Cardiac muscle cell (in vitro differentiated cells and primary cell): ENCODE measurements around the gene CFAP74. TPM values are rescaled to one million over a fixed set of nuclear protein-coding genes. Genes with fewer than 3 reads are reported as not detected.

Experiments
- DNase-seq, 2 donors: peaks; one replicate each; pipeline versions ENCODE4 v3.0.0 to v3.0.0-alpha.2; 2010 to 2017; ENCODE audit warnings: low read depth in 1 of 2, low spot score in 1 of 2
- H3K27ac ChIP-seq: fragments of 200-600 bp; sonication (generic); 2 replicates; pipeline ENCODE4 v1.5.1; 2016
- H3K27me3 ChIP-seq: fragments of 200-600 bp; sonication (generic); 2 replicates; pipeline ENCODE4 v1.6.0; 2016; ENCODE audit warnings: control low read depth
- H3K36me3 ChIP-seq: fragments of 200-600 bp; sonication (generic); 2 replicates; pipeline ENCODE4 v1.5.1; 2016; ENCODE audit warnings: control low read depth
- H3K4me1 ChIP-seq: fragments of 200-600 bp; sonication (generic); 2 replicates; pipeline ENCODE4 v1.8.1; 2017; ENCODE audit warnings: low read depth, mild to moderate bottlenecking, mixed run types
- H3K4me3 ChIP-seq: fragments of 200-600 bp; sonication (generic); 2 replicates; pipeline ENCODE4 v1.5.1; 2016; ENCODE audit warnings: mild to moderate bottlenecking
- H3K9me3 ChIP-seq: fragments of 200-600 bp; sonication (generic); 2 replicates; pipeline ENCODE4 v1.5.1; 2017; ENCODE audit warnings: low read depth, mild to moderate bottlenecking, control low read depth
- polyA plus RNA-seq: library from polyadenylated mRNA; unstranded; fragments of >200 nt; fragmentation: Nextera tagmentation; extraction: Ambion mirVana; gene quantifications from 2 replicates; pipeline ENCODE4 v1.2.1, GENCODE V29; 2016
- total RNA-seq: library from RNA; depleted of rRNA; stranded (reverse); fragments of >200 nt; gene quantifications from 2 replicates; pipeline ENCODE4 v1.2.3, GENCODE V29; 2016
- TF ChIP-seq, protein P1 (sequence below): IDR thresholded peaks from 2 replicates; pipeline ENCODE4 v1.5.1; 2012; ENCODE audit warnings: low read depth, mild to moderate bottlenecking, low read length

Gene CFAP74
- total and polyA plus RNA-seq, 2 experiments from 2014 or later: 0.63 to 1.7 TPM

DNA sequence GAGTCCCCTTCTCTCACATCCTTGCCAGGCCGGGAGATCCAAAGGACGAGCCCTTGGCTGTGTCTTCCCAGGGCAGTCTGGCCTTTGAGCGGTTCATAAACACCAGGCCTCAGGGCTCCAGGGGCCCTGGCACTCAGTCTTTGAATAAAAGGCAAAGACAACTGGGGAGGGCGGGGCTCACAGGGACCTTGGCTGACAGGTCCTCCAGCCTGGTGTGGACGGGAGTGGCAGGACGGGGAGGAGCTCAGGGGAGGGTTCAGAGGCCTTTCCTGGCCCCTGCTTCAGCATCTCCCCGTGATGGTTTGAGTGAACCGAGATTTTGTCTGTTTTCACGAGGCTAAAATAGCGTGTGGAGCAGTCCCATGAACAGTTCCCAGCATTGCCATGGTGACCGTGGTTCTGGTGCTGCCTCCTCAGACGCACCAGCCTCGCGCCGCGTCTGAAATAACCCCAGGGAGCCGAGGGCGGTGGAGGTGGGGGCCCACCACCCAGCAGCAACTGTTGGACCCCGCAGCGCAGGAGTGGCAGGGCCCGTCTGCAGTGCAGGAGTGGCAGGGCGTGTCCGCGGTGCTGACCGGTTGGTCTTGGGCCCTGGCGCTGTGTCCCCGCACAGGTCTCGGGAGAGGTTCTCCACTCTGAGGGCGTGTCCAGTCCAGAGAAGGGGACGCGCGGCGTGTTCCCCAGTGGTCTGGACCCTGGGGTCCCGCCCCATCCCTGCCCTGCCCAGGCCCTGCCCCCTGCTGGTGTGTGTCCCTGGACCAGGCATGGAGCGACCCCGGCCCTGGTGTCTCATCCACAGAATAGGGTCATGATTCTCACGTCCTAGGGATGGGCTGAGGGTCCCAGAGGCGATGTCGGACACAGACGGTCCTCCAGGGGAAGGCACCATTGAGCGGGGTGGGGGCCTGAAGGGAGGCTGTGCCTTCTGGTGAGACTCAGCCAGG lies 39.5 kb upstream of the CFAP74 start:
- Histone ChIP-seq H3K27ac (no peak overlapping the region), H3K4me1 (no peaks in the 10 kb centered on the region), H3K36me3 (no peaks in the 10 kb centered on the region), H3K27me3 (peaks cover 8% of the 10 kb centered on the region), H3K4me3 (no peak overlapping the region), H3K9me3 (no peaks in the 10 kb centered on the region)
- TF ChIP-seq, protein P1, sequence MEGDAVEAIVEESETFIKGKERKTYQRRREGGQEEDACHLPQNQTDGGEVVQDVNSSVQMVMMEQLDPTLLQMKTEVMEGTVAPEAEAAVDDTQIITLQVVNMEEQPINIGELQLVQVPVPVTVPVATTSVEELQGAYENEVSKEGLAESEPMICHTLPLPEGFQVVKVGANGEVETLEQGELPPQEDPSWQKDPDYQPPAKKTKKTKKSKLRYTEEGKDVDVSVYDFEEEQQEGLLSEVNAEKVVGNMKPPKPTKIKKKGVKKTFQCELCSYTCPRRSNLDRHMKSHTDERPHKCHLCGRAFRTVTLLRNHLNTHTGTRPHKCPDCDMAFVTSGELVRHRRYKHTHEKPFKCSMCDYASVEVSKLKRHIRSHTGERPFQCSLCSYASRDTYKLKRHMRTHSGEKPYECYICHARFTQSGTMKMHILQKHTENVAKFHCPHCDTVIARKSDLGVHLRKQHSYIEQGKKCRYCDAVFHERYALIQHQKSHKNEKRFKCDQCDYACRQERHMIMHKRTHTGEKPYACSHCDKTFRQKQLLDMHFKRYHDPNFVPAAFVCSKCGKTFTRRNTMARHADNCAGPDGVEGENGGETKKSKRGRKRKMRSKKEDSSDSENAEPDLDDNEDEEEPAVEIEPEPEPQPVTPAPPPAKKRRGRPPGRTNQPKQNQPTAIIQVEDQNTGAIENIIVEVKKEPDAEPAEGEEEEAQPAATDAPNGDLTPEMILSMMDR: no peak
- DNase-seq: no peak

DNA sequence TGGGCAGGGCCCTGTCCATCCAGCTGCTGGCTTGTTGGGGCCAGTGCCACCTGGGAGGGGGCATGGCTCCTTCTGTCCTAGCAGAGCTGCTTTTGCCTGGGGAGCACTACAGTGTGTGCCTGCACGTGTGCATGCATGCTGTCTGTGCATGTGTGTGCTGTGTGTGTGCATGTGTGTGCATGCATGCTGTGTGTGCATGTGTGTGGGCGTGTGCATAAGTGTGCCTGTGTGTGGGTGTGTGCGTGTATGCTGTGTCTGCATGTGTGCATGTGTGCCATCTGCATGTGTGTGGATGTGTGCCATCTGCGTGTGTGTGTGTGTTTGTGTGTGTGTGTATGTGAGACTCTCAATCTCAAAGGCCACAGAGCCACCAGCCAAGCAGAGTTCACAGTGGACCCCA lies 38.3 kb upstream of the CFAP74 start:
- Histone ChIP-seq H3K4me1 (no peaks in the 10 kb centered on the region), H3K36me3 (no peaks in the 10 kb centered on the region), H3K27ac (no peak overlapping the region), H3K9me3 (no peaks in the 10 kb centered on the region), H3K4me3 (no peak overlapping the region), H3K27me3 (peaks cover under 1% of the 10 kb centered on the region)
- no peak for DNase-seq
- TF ChIP-seq, protein P1: no peak

DNA sequence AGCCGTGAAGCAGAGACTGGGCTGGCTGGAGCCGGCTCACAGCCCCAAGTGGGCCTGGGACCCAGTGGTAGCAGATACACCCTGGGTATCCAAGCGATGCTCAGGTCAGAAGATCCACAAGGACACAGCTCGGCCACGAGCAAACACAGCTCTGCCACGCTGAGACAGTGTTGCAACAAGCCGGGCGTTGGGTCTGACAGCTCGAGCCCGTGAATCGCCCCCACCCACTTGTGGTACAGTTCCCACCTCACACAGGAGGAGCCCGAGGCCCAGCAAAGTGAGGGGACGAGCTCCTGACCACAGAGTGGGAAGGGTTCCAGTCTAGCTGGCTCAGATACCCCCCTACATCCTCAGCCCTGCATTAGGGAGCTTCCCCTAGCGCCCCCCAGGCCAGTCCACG lies 37.7 kb upstream of the CFAP74 start:
- Histone ChIP-seq H3K9me3 (no peaks in the 10 kb centered on the region), H3K27me3 (no peaks in the 10 kb centered on the region), H3K4me1 (no peaks in the 10 kb centered on the region), H3K36me3 (no peaks in the 10 kb centered on the region), H3K27ac (no peak overlapping the region), H3K4me3 (no peak overlapping the region)
- DNase-seq: no peak
- TF ChIP-seq, protein P1: no peak

DNA sequence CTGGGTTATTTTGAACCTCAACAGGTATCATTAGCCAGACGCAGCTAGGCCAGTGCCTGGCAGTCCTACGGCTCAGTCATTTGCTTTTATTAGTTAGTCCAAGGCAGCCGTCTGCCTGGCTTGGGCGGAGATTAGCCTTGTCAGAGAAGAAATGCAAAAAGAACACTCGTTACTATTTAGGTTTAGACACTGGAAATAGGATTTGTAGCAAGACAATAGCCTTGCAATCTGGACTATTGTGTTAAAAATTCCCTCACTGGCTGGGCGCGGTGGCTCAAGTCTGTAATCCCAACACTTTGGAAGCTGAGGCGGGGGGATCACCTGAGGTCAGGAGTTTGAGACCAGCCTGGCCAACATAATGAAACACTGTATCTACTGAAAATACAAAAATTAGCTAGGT lies 35.7 kb upstream of the CFAP74 start:
- H3K36me3 ChIP-seq: no peaks in the 10 kb centered on the region
- H3K4me1 ChIP-seq: no peaks in the 10 kb centered on the region
- TF ChIP-seq, protein P1: no peak
- no peak overlapping the region for H3K27ac ChIP-seq
- no peaks in the 10 kb centered on the region for H3K9me3 ChIP-seq
- DNase-seq: no peak
- H3K27me3 ChIP-seq: no peaks in the 10 kb centered on the region
- H3K4me3 ChIP-seq: no peak overlapping the region

DNA sequence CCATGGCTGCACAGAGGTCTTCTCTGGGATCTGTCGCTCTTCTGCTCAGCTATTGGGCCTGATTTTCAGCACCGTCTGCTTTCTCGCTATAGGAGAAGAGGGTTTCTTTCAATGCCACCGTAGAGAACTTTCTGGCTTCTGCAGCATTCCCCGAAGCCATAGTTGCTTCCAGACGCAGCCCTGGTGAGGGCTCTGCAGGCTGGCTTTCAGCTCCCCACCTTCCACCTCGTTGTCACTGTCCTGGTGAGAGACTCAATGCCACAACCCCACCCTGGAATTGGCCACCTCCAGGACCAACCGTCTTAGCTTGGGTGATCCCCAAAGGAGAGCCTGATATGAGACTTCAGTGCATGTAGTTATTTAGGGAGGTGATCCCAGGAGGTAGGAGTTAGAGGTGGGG lies 34.6 kb upstream of the CFAP74 start:
- no peak overlapping the region for H3K27ac ChIP-seq
- H3K4me1 ChIP-seq: peaks cover under 1% of the 10 kb centered on the region
- TF ChIP-seq, protein P1: no peak
- no peaks in the 10 kb centered on the region for H3K27me3 ChIP-seq
- no peak for DNase-seq
- H3K4me3 ChIP-seq: no peak overlapping the region
- no peaks in the 10 kb centered on the region for H3K36me3 ChIP-seq
- H3K9me3 ChIP-seq: no peaks in the 10 kb centered on the region
